ENCODE measurements around the gene S100A2.

Gene S100A2

GRCh38 chr1:153534226-153534924 is 31.3 kb downstream of the S100A2 start:
- in situ Hi-C loops (cut with MboI; ENCODE audit: low sequenced_read_pairs): no loop called here

- in situ Hi-C loops (cut with MboI; ENCODE audit: low sequenced_read_pairs): no loop called here
Observed at GRCh38 chr1:153533689-153534201, 31.9 kb downstream of the S100A2 start.

- in situ Hi-C loops (cut with MboI; ENCODE audit: low sequenced_read_pairs): no loop called here
Observed at GRCh38 chr1:153532769-153533599, 32.7 kb downstream of the S100A2 start.

GRCh38 chr1:153532181-153532580 is 33.5 kb downstream of the S100A2 start:
- in situ Hi-C loops (cut with MboI; ENCODE audit: low sequenced_read_pairs): no loop called here

GRCh38 chr1:153531638-153532037 is 34.0 kb downstream of the S100A2 start:
- in situ Hi-C loops (cut with MboI; ENCODE audit: low sequenced_read_pairs): no loop called here

GRCh38 chr1:153527683-153528040 is 38.0 kb downstream of the S100A2 start:
- in situ Hi-C loops (cut with MboI; ENCODE audit: low sequenced_read_pairs): no loop called here

- in situ Hi-C loops (cut with MboI; ENCODE audit: low sequenced_read_pairs): no loop called here
Observed at GRCh38 chr1:153527023-153527682, 38.5 kb downstream of the S100A2 start.

- in situ Hi-C loops (cut with MboI; ENCODE audit: low sequenced_read_pairs): no loop called here
Observed at GRCh38 chr1:153526132-153526543, 39.5 kb downstream of the S100A2 start.

GRCh38 chr1:153525088-153525728 is 40.4 kb downstream of the S100A2 start:
- in situ Hi-C loops (cut with MboI; ENCODE audit: low sequenced_read_pairs): no loop called here

GRCh38 chr1:153522353-153523048 is 43.1 kb downstream of the S100A2 start:
- in situ Hi-C loops (cut with MboI; ENCODE audit: low sequenced_read_pairs): loop anchor here (25.0 kb wide), 2 partner anchors 240 to 465 kb away; partner anchors contain the start of genes JTB, RAB13 and RPS27

GRCh38 chr1:153521808-153522207 is 43.8 kb downstream of the S100A2 start:
- in situ Hi-C loops (cut with MboI; ENCODE audit: low sequenced_read_pairs): loop anchor here (25.0 kb wide), 2 partner anchors 240 to 465 kb away; partner anchors contain the start of genes JTB, RAB13 and RPS27

- in situ Hi-C loops (cut with MboI; ENCODE audit: low sequenced_read_pairs): loop anchor here (25.0 kb wide), 2 partner anchors 241 to 466 kb away; partner anchors contain the start of genes JTB, RAB13 and RPS27
Observed at GRCh38 chr1:153520818-153521476, 44.7 kb downstream of the S100A2 start.

GRCh38 chr1:153520137-153520691 is 45.4 kb downstream of the S100A2 start:
- in situ Hi-C loops (cut with MboI; ENCODE audit: low sequenced_read_pairs): loop anchor here (25.0 kb wide), 2 partner anchors 242 to 467 kb away; partner anchors contain the start of genes JTB, RAB13 and RPS27

GRCh38 chr1:153519242-153519641 is 46.4 kb downstream of the S100A2 start:
- in situ Hi-C loops (cut with MboI; ENCODE audit: low sequenced_read_pairs): loop anchor here (25.0 kb wide), 2 partner anchors 243 to 468 kb away; partner anchors contain the start of genes JTB, RAB13 and RPS27

- in situ Hi-C loops (cut with MboI; ENCODE audit: low sequenced_read_pairs): loop anchor here (25.0 kb wide), 2 partner anchors 247 to 472 kb away; partner anchors contain the start of genes JTB, RAB13 and RPS27
Observed at GRCh38 chr1:153515504-153516394, 49.9 kb downstream of the S100A2 start.

- in situ Hi-C loops (cut with MboI; ENCODE audit: low sequenced_read_pairs): loop anchor here (25.0 kb wide), 2 partner anchors 249 to 474 kb away; partner anchors contain the start of genes JTB, RAB13 and RPS27
Observed at GRCh38 chr1:153513666-153514065, 52.0 kb downstream of the S100A2 start.

- in situ Hi-C loops (cut with MboI; ENCODE audit: low sequenced_read_pairs): loop anchor here (25.0 kb wide), 2 partner anchors 249 to 474 kb away; partner anchors contain the start of genes JTB, RAB13 and RPS27
Observed at GRCh38 chr1:153513023-153513422, 52.6 kb downstream of the S100A2 start.

All from HL-60/S4 treated with retinoic acid at 250 ng/mL for 4 days and 3 days (cell line).